Measurements from ENCODE around the gene PDPK1.
"Not testable (repeated sequence)": the region's sequence is repeated elsewhere in the genome, so short reads cannot be mapped to it uniquely, and the experiment has no call there.

Gene PDPK1

GRCh38 chr16:2526135-2526534 lies 11.7 kb upstream of the PDPK1 start:
- no peak for DNase-seq

- no peak for DNase-seq
Measured at GRCh38 chr16:2527071-2527783, 10.6 kb upstream of the PDPK1 start.

GRCh38 chr16:2527784-2528100 lies 10.1 kb upstream of the PDPK1 start:
- DNase-seq: no peak

- DNase-seq: no peak
Measured at GRCh38 chr16:2528161-2529060, 9.4 kb upstream of the PDPK1 start.

- DNase-seq: no peak
Measured at GRCh38 chr16:2529061-2529931, 8.5 kb upstream of the PDPK1 start.

- no peak for DNase-seq
Measured at GRCh38 chr16:2529961-2530628, 7.7 kb upstream of the PDPK1 start.

GRCh38 chr16:2530629-2531318 lies 7.0 kb upstream of the PDPK1 start:
- no peak for DNase-seq

GRCh38 chr16:2531371-2531695 lies 6.5 kb upstream of the PDPK1 start, which contains the start of gene CEMP1:
Gene CEMP1, minus strand, starts transcription at chr16:2531408. Its CDS starts 335 bp downstream, at chr16:2531073.
- no peak for DNase-seq

- peak; percentile 96 for DNase-seq
Measured at GRCh38 chr16:2531696-2532493, 5.9 kb upstream of the PDPK1 start.

- DNase-seq: no peak
Measured at GRCh38 chr16:2532494-2533141, 5.2 kb upstream of the PDPK1 start.

GRCh38 chr16:2533142-2533755 lies 4.6 kb upstream of the PDPK1 start:
- not testable (repeated sequence) for DNase-seq

- DNase-seq: no peak
Measured at GRCh38 chr16:2533912-2534311, 3.9 kb upstream of the PDPK1 start.

- DNase-seq: not testable (repeated sequence)
Measured at GRCh38 chr16:2534335-2534734, 3.5 kb upstream of the PDPK1 start.

- peak; percentile 51 for DNase-seq
Measured at GRCh38 chr16:2535625-2536013, 2.2 kb upstream of the PDPK1 start.

GRCh38 chr16:2539192-2539844 lies 1.5 kb downstream of the PDPK1 start:
- DNase-seq: not testable (repeated sequence)

GRCh38 chr16:2539845-2540458 lies 2.1 kb downstream of the PDPK1 start:
- not testable (repeated sequence) for DNase-seq

GRCh38 chr16:2540912-2541311 lies 3.1 kb downstream of the PDPK1 start:
- not testable (repeated sequence) for DNase-seq

GRCh38 chr16:2541409-2541808 lies 3.6 kb downstream of the PDPK1 start:
- not testable (repeated sequence) for DNase-seq

GRCh38 chr16:2543771-2544170 lies 6.0 kb downstream of the PDPK1 start:
- DNase-seq: not testable (repeated sequence)
